Endothelial cell of umbilical vein (primary cell): ENCODE measurements around the gene RBM45. TPM values are rescaled to one million over a fixed set of nuclear protein-coding genes. Genes with fewer than 3 reads are reported as not detected.

Experiments used
- BruUV-seq: library from RNA; stranded (reverse); fragments of 400-500 nt; replicated peaks from 2 replicates; lab custom pipeline; 2021; lab: Mats Ljungman, UMichigan
- CTCF ChIA-PET: fragments of 300-600, 350-600 bp; sonication (Branson Sonifier 250); formaldehyde crosslinking; loops from one replicate; lab custom pipeline; 2021; ENCODE audit warnings: antibody characterized with exemption, inconsistent platforms; lab: Charles Lee
- POLR2A ChIA-PET: fragments of 300-600, 350-600 bp; sonication (Branson Sonifier 250); formaldehyde crosslinking; loops from one replicate; lab custom pipeline; 2021; ENCODE audit warnings: antibody characterized with exemption, inconsistent platforms; lab: Charles Lee
- DNase-seq: peaks from one replicate; pipeline ENCODE4 v3.0.0-alpha.2; 2011; ENCODE audit warnings: low read depth, low spot score
- FAIRE-seq: peaks from 2 replicates; lab custom pipeline; 2011; peaks lifted over from hg19 to GRCh38; lab: Jason Lieb, UNC
- H2AFZ ChIP-seq: 2 replicates; pipeline ENCODE4 v1.6.0; 2012; ENCODE audit warnings: low read depth, low read length, control low read depth, inconsistent platforms
- H3K27ac ChIP-seq: 2 replicates; pipeline ENCODE4 v1.5.1; 2011; ENCODE audit warnings: low read depth, mild to moderate bottlenecking, control low read depth, low read length, moderate library complexity; ENCODE audit not compliant: insufficient read depth
- H3K27me3 ChIP-seq, 2 experiments: 2 replicates each; pipeline versions ENCODE4 v1.6.0 to v1.6.1; 2011; ENCODE audit warnings: low read length in 2 of 2, mixed read lengths in 1 of 2; ENCODE audit not compliant: control insufficient read depth in 2 of 2, insufficient read depth in 2 of 2
- H3K36me3 ChIP-seq, 2 experiments: 2 replicates in 1 of 2; 3 replicates in 1 of 2; pipeline ENCODE4 v1.5.1; 2011; ENCODE audit warnings: low read length in 2 of 2, mild to moderate bottlenecking in 1 of 2, moderate library complexity in 1 of 2; ENCODE audit not compliant: control insufficient read depth in 2 of 2, insufficient read depth in 2 of 2; ENCODE audit errors: extremely low read depth in 1 of 2
- H3K4me1 ChIP-seq: 3 replicates; pipeline ENCODE4 v1.5.1; 2011; ENCODE audit warnings: mild to moderate bottlenecking, low read length; ENCODE audit not compliant: control insufficient read depth, insufficient read depth; ENCODE audit errors: extremely low read depth
- H3K4me2 ChIP-seq: 2 replicates; pipeline ENCODE4 v1.6.1; 2011; ENCODE audit warnings: low read length, control low read depth, mixed read lengths; ENCODE audit not compliant: insufficient read depth
- H3K4me3 ChIP-seq, 3 experiments: fragments of 200-600 bp in 1 of 3; sonication (generic), shearing (Covaris generic) in 1 of 3; replicated peaks in 1 of 3; 2 replicates each; pipeline ENCODE4 v1.5.1; 2011 to 2016; ENCODE audit warnings: control low read depth in 3 of 3, low read length in 3 of 3, mild to moderate bottlenecking in 2 of 3, inconsistent platforms in 1 of 3, low read depth in 1 of 3, moderate library complexity in 1 of 3; ENCODE audit not compliant: insufficient read depth in 1 of 3
- H3K79me2 ChIP-seq: 2 replicates; pipeline ENCODE4 v1.6.0; 2012; ENCODE audit warnings: low read length, inconsistent platforms; ENCODE audit not compliant: control insufficient read depth, insufficient read depth
- H3K9ac ChIP-seq: replicated peaks from 2 replicates; pipeline ENCODE3; 2011; ENCODE audit warnings: low read length, control low read depth; ENCODE audit not compliant: insufficient read depth; ENCODE audit errors: extremely low read depth
- H3K9me1 ChIP-seq: replicated peaks from 3 replicates; pipeline ENCODE4 v1.6.0; 2011; ENCODE audit warnings: mild to moderate bottlenecking, low read length; ENCODE audit not compliant: control insufficient read depth, insufficient read depth; ENCODE audit errors: extremely low read depth
- H3K9me3 ChIP-seq: replicated peaks from 2 replicates; pipeline ENCODE4 v1.5.1; 2012; ENCODE audit warnings: low read length, inconsistent platforms; ENCODE audit not compliant: control insufficient read depth, insufficient read depth
- H4K20me1 ChIP-seq: replicated peaks from 2 replicates; pipeline ENCODE3; 2011; ENCODE audit warnings: mild to moderate bottlenecking, low read length; ENCODE audit not compliant: control insufficient read depth, insufficient read depth; ENCODE audit errors: extremely low read depth
- CTCF ChIP-seq, 2 donors: IDR thresholded peaks; 1 replicate in 1 of 2; 2 replicates in 1 of 2; pipeline ENCODE4 v1.5.1; 2011; ENCODE audit warnings: low read length in 2 of 2, mild to moderate bottlenecking in 2 of 2, moderate library complexity in 2 of 2, control low read depth in 1 of 2, inconsistent platforms in 1 of 2, low read depth in 1 of 2; ENCODE audit not compliant: insufficient read depth in 1 of 2; ENCODE audit errors: extremely low read depth in 1 of 2
- EZH2 ChIP-seq: IDR thresholded peaks from 2 replicates; pipeline ENCODE4 v1.6.1; 2012; ENCODE audit warnings: borderline replicate concordance, low read depth, mild to moderate bottlenecking, moderate library complexity, low read length, inconsistent platforms; ENCODE audit not compliant: severe bottlenecking
- FOS ChIP-seq: IDR thresholded peaks from 2 replicates; pipeline ENCODE4 v1.6.1; 2011; ENCODE audit warnings: mild to moderate bottlenecking, low read length, moderate library complexity, borderline replicate concordance; ENCODE audit not compliant: insufficient read depth
- GATA2 ChIP-seq: IDR thresholded peaks from 2 replicates; pipeline ENCODE4 v1.7.0; 2011; ENCODE audit warnings: low read depth, mild to moderate bottlenecking, moderate library complexity, mixed read lengths, low read length; ENCODE audit not compliant: insufficient read length, insufficient read depth
- JUN ChIP-seq: IDR thresholded peaks from 2 replicates; pipeline ENCODE4 v1.6.1; 2011; ENCODE audit warnings: borderline replicate concordance, low read depth; ENCODE audit not compliant: insufficient read length, insufficient read depth
- MAX ChIP-seq: IDR thresholded peaks from 2 replicates; pipeline ENCODE4 v1.6.1; 2011; ENCODE audit not compliant: insufficient read depth, insufficient read length
- MYC ChIP-seq: IDR thresholded peaks from one replicate; pipeline ENCODE4 v1.6.1; 2011; ENCODE audit warnings: mild to moderate bottlenecking, low read depth, low read length
- POLR2A ChIP-seq: IDR thresholded peaks from 2 replicates; pipeline ENCODE4 v1.6.1; 2012; ENCODE audit warnings: low read depth, mild to moderate bottlenecking, control low read depth, low read length
- POLR2AphosphoS5 ChIP-seq: IDR thresholded peaks from 2 replicates; pipeline ENCODE4 v1.6.1; 2012; ENCODE audit warnings: low read depth, mild to moderate bottlenecking, control low read depth, low read length, moderate library complexity; ENCODE audit not compliant: insufficient read depth
- dilution Hi-C: fragments of 300-500 bp; cut with MboI; formaldehyde crosslinking; loops from one replicate; pipeline ENCODE4 v1.15.0; 2019; ENCODE audit warnings: low sequenced_read_pairs; ENCODE audit not compliant: extremely low pct_ligation_motif_present
- intact Hi-C: fragments of 100-400 bp; cut with micrococcal nuclease; formaldehyde crosslinking; loops from one replicate; pipeline ENCODE4 v1.10.0; 2022
- polyA plus RNA-seq, 4 experiments: library from polyadenylated mRNA; depleted of rRNA in 3 of 4; stranded (reverse) in 3 of 4; unstranded in 1 of 4; fragments of >200 nt; gene quantifications; 2 replicates each; pipeline versions ENCODE4 v1.2.1 to v1.2.3, GENCODE V29; 2011 to 2012; ENCODE audit warnings: missing spikeins in 1 of 4
- total RNA-seq: library from RNA; stranded (reverse); gene quantifications from 2 replicates; pipeline ENCODE4 v1.2.3, GENCODE V29; 2021

RBM45 gene
- total and polyA plus RNA-seq, 2 donors (not counting 3 experiments of a cell fraction or from before 2014, with no cell fraction given): 6.8 to 12.4 TPM

GRCh38 chr2:178152033-178152432 lies 39.8 kb downstream of the RBM45 start:
- H3K9me3 ChIP-seq: no peaks in the 10 kb centered on the region
- dilution Hi-C loops: no loop called here
- H3K27ac ChIP-seq: no peak overlapping the region
- no peak overlapping the region for H3K4me3 ChIP-seq
- H3K36me3 ChIP-seq: no peaks in the 10 kb centered on the region
- TF ChIP-seq EZH2 (no peak), POLR2AphosphoS5 (no peak), FOS (no peak), JUN (no peak), POLR2A (no peak), MYC (no peak), CTCF (IDR thresholded peaks at IDR 0.05; ENCODE audit: extremely low read depth in 1 of 2, insufficient read depth in 1 of 2, low read depth in 1 of 2, low read length in 2 of 2) (no peak), MAX (no peak), GATA2 (no peak)
- no peaks in the 10 kb centered on the region for H3K4me1 ChIP-seq
- H3K9ac ChIP-seq: no peak overlapping the region
- H3K27me3 ChIP-seq: peaks cover 0 to 3% of the 10 kb centered on the region in 2 experiments
- intact Hi-C loops: no loop called here
- H3K4me2 ChIP-seq: no peak overlapping the region
- ChIA-PET CTCF (no interaction called here), POLR2A (no interaction called here)
- no TSS peak for BruUV-seq
- FAIRE-seq (no peak), DNase-seq (no peak)
- no peak overlapping the region for H2AFZ ChIP-seq
- H4K20me1 ChIP-seq: no peaks in the 10 kb centered on the region
- H3K9me1 ChIP-seq: no peaks in the 10 kb centered on the region
- no peaks in the 10 kb centered on the region for H3K79me2 ChIP-seq
